ENCODE results near the gene HOXC9.

- no peak for TF ChIP-seq ZNF292 (tag by site-specific recombination; IDR thresholded peaks at IDR 0.05; ENCODE audit: borderline replicate concordance, low read depth)
- TF ChIP-seq ZBTB49 (tag by site-specific recombination; IDR thresholded peaks at IDR 0.05; ENCODE audit: low read depth), result no peak
- no peak for TF ChIP-seq ZNF133 (tag by site-specific recombination; IDR thresholded peaks at IDR 0.05)
- TF ChIP-seq SP2 (tag by site-specific recombination; IDR thresholded peaks at IDR 0.05), result no peak
- TF ChIP-seq SCRT1 (tag by site-specific recombination; IDR thresholded peaks at IDR 0.05; ENCODE audit: borderline replicate concordance), result no peak
- TF ChIP-seq CTCF (tag by site-specific recombination; IDR thresholded peaks at IDR 0.05), result no peak
- no peak for TF ChIP-seq KLF10 (tag by site-specific recombination; IDR thresholded peaks at IDR 0.05)
- no peak for TF ChIP-seq ZNF391 (tag by site-specific recombination; IDR thresholded peaks at IDR 0.05; ENCODE audit: borderline replicate concordance, low read depth)
- TF ChIP-seq ZFP69B (tag by site-specific recombination; IDR thresholded peaks at IDR 0.05), result no peak
- TF ChIP-seq ZNF670 (tag by site-specific recombination; IDR thresholded peaks at IDR 0.05; ENCODE audit: low read depth), result no peak
- TF ChIP-seq RBAK (tag by site-specific recombination; IDR thresholded peaks at IDR 0.05), result no peak
Measured at GRCh38 chr12:54007538-54008259, 7.7 kb downstream of the HOXC9 start.

Data from HEK293 (cell line).